HG03060 (cell line): ENCODE measurements around the gene FAF2.
A peak's percentile ranks its signal among the peaks of the same experiment; 100 is the strongest.

ENCODE experiments used
- ATAC-seq: cut with Tn5 transposase; IDR thresholded peaks from one replicate; pipeline ENCODE4 v1.9.1; 2021; ENCODE audit warnings: low read depth, moderate number of reproducible peaks; ENCODE audit not compliant: unreplicated experiment

Gene FAF2

GRCh38 chr5:176529741-176530141 is 81.6 kb downstream of the FAF2 start:
- no peak for ATAC-seq

- no peak for ATAC-seq
Observed at GRCh38 chr5:176530393-176530982, 82.3 kb downstream of the FAF2 start.

- no peak for ATAC-seq
Observed at GRCh38 chr5:176530983-176531901, 83.1 kb downstream of the FAF2 start.

- no peak for ATAC-seq
Observed at GRCh38 chr5:176531902-176532493, 83.8 kb downstream of the FAF2 start.

- ATAC-seq = no peak
Observed at GRCh38 chr5:176532795-176533194, 84.6 kb downstream of the FAF2 start.

- no peak for ATAC-seq
Observed at GRCh38 chr5:176533390-176533789, 85.2 kb downstream of the FAF2 start.

GRCh38 chr5:176533894-176534611 is 85.9 kb downstream of the FAF2 start:
- ATAC-seq = no peak

GRCh38 chr5:176534640-176535039 is 86.5 kb downstream of the FAF2 start:
- ATAC-seq = no peak

GRCh38 chr5:176535101-176535663 is 87.0 kb downstream of the FAF2 start:
- no peak for ATAC-seq

- ATAC-seq = no peak
Observed at GRCh38 chr5:176535664-176536131, 87.5 kb downstream of the FAF2 start.

GRCh38 chr5:176536132-176536901 is 88.1 kb downstream of the FAF2 start:
- no peak for ATAC-seq

- ATAC-seq = peak; percentile 33
Observed at GRCh38 chr5:176536902-176537553, 88.8 kb downstream of the FAF2 start, which contains the start of gene RNF44. Gene RNF44 (minus strand): TSS chr5:176537402. CDS start chr5:176532472, 4,930 bp downstream.

GRCh38 chr5:176537554-176538229 is 89.5 kb downstream of the FAF2 start:
- peak; percentile 59 for ATAC-seq

GRCh38 chr5:176538230-176538988 is 90.2 kb downstream of the FAF2 start:
- ATAC-seq = no peak

- no peak for ATAC-seq
Observed at GRCh38 chr5:176538989-176539384, 90.8 kb downstream of the FAF2 start.

- no peak for ATAC-seq
Observed at GRCh38 chr5:176540476-176540899, 92.3 kb downstream of the FAF2 start.

GRCh38 chr5:176540956-176541337 is 92.8 kb downstream of the FAF2 start:
- no peak for ATAC-seq
